ENCODE results near the gene PCP4.

PCP4 gene

GRCh38 chr21:39972976-39973770, 105.9 kb downstream of the PCP4 start:
- no peak for DNase-seq (ENCODE audit: low read depth)

DNA sequence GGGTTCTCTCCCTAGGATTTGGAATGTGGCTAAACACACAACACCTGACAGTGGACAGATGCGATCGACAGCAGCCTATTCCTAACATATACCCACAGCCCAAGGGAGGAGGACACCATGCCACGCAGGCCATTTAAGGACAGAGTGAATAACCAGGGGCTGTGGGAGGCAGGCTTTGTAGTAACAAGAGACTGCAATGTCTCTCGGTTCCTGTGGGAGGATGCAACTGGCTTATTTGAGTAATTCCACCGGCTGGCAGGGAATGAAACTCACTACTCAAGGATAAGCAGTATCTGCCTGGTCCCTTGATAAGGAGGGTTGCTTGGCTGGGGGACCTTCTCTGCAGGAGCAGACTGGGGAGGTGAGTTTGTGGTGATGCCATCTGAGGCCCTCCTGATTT, 109.6 kb downstream of the PCP4 start:
- no peak for DNase-seq (ENCODE audit: low read depth)

All from EH (cell line).